Activated T-cell treated with anti-CD3 and anti-CD28 coated beads for 4 hours (primary cell): ENCODE data around the gene PHLPP1.
"Not testable (repeated sequence)": the region's sequence is repeated elsewhere in the genome, so short reads cannot be mapped to it uniquely, and the experiment has no call there.

Experiments
- DNase-seq: peaks from one replicate; pipeline ENCODE4 v3.0.0-alpha.2; 2020

The PHLPP1 gene

GRCh38 chr18:62776024-62776570, 60.8 kb downstream of the PHLPP1 start:
- DNase-seq = no peak

- no peak for DNase-seq
Measured at GRCh38 chr18:62777814-62778213, 62.5 kb downstream of the PHLPP1 start.

GRCh38 chr18:62778976-62779869, 63.9 kb downstream of the PHLPP1 start:
- DNase-seq = no peak

GRCh38 chr18:62781262-62781661, 65.9 kb downstream of the PHLPP1 start:
- no peak for DNase-seq

GRCh38 chr18:62781893-62782292, 66.6 kb downstream of the PHLPP1 start:
- DNase-seq = no peak

GRCh38 chr18:62784338-62784965, 69.1 kb downstream of the PHLPP1 start:
- DNase-seq = no peak

- no peak for DNase-seq
Measured at GRCh38 chr18:62784966-62785413, 69.6 kb downstream of the PHLPP1 start.

GRCh38 chr18:62786689-62787088, 71.3 kb downstream of the PHLPP1 start:
- DNase-seq = no peak

- DNase-seq = no peak
Measured at GRCh38 chr18:62788111-62788510, 72.8 kb downstream of the PHLPP1 start.

- no peak for DNase-seq
Measured at GRCh38 chr18:62788876-62789275, 73.5 kb downstream of the PHLPP1 start.

GRCh38 chr18:62790871-62791772, 75.8 kb downstream of the PHLPP1 start:
- DNase-seq = no peak

- no peak for DNase-seq
Measured at GRCh38 chr18:62792016-62792415, 76.7 kb downstream of the PHLPP1 start.

- no peak for DNase-seq
Measured at GRCh38 chr18:62795813-62796212, 80.5 kb downstream of the PHLPP1 start.

GRCh38 chr18:62796216-62796621, 80.9 kb downstream of the PHLPP1 start:
- no peak for DNase-seq

- DNase-seq = no peak
Measured at GRCh38 chr18:62797329-62797728, 82.0 kb downstream of the PHLPP1 start.

- no peak for DNase-seq
Measured at GRCh38 chr18:62799977-62800376, 84.6 kb downstream of the PHLPP1 start.

- DNase-seq = no peak
Measured at GRCh38 chr18:62802523-62802922, 87.2 kb downstream of the PHLPP1 start.

GRCh38 chr18:62807396-62807795, 92.1 kb downstream of the PHLPP1 start:
- no peak for DNase-seq

- DNase-seq = no peak
Measured at GRCh38 chr18:62808123-62808522, 92.8 kb downstream of the PHLPP1 start.

- not testable (repeated sequence) for DNase-seq
Measured at GRCh38 chr18:62809445-62809844, 94.1 kb downstream of the PHLPP1 start.

GRCh38 chr18:62809900-62810299, 94.6 kb downstream of the PHLPP1 start:
- DNase-seq = no peak

GRCh38 chr18:62810682-62811081, 95.3 kb downstream of the PHLPP1 start:
- DNase-seq = no peak

GRCh38 chr18:62811674-62812073, 96.3 kb downstream of the PHLPP1 start:
- DNase-seq = no peak
